HG02588 (cell line): ENCODE data around the gene POLR3K.

Source experiments
- ATAC-seq: cut with Tn5 transposase; IDR thresholded peaks from one replicate; pipeline ENCODE4 v1.9.1; 2021; ENCODE audit warnings: mild to moderate bottlenecking, moderate library complexity; ENCODE audit not compliant: unreplicated experiment

The POLR3K gene

DNA sequence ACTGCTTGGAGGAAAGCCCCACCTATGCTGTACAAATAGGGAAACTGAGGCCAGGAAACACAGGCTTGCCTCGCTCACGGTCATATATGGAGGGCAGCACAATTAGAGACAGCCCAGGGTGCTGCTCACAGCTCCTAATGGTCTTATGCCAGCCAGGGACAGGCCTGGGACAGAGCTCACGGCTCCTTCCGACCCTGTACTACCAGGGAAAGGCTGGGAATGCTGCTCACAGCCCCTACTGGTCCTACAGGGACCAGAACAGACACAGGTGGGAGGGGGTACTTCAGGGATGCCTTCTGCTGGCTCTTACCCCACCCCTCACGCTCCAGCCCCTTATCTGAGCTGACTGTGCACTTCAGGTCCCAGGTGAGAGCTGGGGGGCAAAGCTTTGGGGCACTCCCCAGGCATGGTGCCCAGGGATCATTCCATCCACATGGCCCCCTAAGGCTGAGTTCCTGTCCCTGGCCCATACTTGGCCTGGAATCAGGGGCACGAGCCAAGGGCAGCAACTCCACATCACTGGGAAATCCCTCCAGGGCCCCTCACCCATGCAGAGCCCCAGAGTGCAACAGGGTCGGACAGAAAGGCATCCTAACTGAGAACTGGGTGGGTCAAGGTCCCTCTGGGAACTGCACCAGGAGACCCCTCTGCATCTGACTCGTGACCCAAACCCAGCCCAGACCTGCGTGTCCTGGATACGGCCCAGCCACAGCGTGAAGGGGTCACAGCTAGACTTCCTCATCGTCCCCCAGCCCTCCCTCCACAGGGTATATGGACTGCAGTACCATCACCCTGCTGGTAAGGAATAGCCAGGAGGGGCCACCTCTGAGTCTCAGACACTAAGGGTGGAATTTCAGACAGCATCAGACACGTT, 13.1 kb upstream of the POLR3K start:
- ATAC-seq, result no peak

- ATAC-seq, result peak; percentile 44
These were observed 12.3 kb upstream of the POLR3K start for GRCh38 chr16:65745-66144.

DNA sequence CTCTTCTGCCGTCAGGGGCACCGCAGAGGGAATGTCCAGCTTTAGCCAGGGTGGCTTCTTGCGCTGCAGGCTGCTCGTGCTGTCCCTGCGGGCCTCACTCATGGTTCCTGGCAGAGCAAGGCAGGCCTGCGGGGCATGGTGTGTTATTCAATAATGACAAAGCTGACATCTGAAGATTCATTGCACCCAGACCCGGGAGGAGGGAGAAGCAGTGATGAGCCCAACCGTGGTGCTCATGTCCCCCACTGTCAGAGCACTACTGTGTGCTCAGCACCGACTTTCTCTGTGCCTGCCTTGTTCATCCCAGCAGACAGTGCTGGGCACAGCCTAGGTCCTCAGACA, 11.5 kb upstream of the POLR3K start:
- no peak for ATAC-seq

DNA sequence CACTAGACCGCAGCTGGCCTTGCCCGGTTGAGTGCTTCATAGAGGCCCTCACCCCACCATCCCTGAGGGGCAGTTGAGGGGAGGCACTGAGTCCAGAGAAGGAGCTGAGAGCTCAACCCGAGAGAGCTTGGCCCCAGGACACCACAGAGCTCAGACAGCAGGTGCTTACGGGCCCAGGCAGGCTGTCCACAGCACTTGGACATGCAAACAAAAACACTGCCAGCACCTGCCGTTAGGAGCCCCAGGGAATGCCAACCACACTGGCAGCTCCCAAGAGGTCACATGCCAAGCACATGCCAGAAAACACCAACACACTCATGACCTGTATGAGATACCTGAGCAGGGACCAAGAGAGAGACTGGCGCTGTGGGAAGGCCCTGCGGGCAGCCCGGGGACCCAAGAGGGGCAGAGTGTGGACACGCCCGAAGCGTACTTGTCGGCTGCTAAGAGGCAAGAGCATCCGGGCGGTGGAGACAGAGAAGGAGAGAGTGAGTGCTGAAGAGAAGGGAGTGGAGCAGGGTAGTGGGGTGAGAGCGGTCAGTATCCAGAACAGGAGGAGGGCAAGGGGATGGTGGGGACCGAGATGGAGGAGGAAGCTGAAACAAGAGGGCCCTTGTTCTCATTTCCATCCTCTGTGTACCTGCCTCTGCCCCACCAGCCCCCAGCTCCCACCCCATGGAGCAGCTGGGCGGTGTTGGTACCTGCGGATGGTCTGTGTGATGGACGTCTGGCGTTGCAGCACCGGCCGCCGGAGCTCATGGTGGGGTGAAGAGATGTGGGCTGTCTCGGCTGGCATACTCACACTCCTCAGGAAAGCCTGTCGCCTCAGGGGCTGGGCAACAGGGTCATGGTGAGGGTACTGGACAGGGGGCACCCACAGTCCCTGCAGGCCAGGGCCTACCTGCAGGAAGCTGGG, 10.8 kb upstream of the POLR3K start:
- ATAC-seq, result no peak

- no peak for ATAC-seq
These were observed 10.1 kb upstream of the POLR3K start for GRCh38 chr16:63466-63865.

GRCh38 chr16:62968-63391, 9.6 kb upstream of the POLR3K start:
- no peak for ATAC-seq

- no peak for ATAC-seq
These were observed 9.0 kb upstream of the POLR3K start for GRCh38 chr16:62283-62967.

GRCh38 chr16:61879-62281, 8.5 kb upstream of the POLR3K start:
- ATAC-seq, result no peak

GRCh38 chr16:60929-61878, 7.8 kb upstream of the POLR3K start:
- ATAC-seq, result no peak

DNA sequence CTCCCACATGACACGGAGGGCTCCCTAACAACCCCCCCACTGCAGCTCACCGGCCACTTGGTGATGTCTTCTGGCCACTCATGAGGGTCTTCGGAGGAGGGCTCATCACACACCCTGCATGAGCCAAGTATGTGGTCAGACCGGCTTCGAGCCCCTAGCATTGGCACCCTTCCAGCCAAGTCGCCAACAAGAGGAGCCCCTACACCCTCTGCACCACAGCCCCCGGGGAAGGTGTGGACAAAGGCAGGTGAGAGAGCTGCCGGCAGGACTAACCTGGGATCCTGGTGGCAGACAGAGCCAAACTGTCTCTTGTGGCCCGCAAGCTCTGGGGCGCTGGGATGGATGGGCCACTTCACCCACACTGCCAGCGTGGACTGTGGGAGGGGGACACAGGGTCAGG, 6.8 kb upstream of the POLR3K start:
- no peak for ATAC-seq

- ATAC-seq, result no peak
These were observed 6.1 kb upstream of the POLR3K start for GRCh38 chr16:59440-60059.

GRCh38 chr16:58491-59439, 5.4 kb upstream of the POLR3K start:
- ATAC-seq, result no peak

DNA sequence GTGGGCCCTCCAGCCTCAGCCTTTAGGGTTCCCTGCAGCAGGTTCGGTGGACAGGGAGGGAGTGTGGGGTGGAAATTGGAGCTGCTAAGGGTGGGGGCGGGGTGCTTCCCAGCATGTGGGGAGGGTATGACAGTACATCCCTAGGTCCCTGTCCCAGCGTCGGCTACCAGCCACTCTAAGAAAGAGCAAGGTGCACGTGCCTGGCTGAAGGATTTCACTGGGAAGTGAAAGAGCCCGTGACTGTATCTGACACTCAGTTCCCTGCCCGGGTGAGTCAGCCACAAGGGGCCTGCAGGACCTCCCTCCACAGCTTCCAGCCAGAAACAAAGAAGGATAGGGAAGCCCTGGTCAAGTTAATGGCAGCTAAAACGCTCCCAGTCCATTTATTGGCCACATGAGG, 4.3 kb upstream of the POLR3K start:
- no peak for ATAC-seq

- ATAC-seq, result no peak
These were observed 3.0 kb upstream of the POLR3K start for GRCh38 chr16:56231-56927.

DNA sequence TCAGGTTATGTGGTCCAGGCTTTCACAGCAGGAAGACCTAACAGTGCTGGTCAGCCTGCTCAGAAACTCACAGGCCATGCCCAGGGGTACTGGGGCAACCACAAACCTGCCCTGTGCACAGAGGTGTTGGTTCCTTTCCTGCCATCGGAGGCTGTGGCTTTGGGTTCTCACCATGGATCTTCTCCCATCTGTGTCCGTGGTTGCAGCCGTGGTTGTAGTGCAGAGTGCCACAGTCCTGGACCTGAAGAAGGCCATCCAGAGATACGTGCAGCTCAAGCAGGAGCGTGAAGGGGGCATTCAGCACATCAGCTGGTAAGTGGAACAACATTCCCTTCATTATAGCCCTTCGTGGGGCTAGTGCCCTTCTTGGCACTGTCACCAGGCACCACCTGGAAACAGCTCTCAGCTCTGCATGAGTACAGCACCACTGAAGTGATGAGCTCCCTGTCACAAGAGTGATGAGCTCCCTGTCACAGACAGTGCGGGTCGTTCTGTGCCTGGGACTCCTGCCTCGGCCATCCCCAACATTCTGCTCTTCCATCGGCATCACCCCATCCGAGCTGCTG, 2.2 kb upstream of the POLR3K start:
- ATAC-seq, result no peak

GRCh38 chr16:54237-54581, 801 bp upstream of the POLR3K start:
- ATAC-seq, result no peak

DNA sequence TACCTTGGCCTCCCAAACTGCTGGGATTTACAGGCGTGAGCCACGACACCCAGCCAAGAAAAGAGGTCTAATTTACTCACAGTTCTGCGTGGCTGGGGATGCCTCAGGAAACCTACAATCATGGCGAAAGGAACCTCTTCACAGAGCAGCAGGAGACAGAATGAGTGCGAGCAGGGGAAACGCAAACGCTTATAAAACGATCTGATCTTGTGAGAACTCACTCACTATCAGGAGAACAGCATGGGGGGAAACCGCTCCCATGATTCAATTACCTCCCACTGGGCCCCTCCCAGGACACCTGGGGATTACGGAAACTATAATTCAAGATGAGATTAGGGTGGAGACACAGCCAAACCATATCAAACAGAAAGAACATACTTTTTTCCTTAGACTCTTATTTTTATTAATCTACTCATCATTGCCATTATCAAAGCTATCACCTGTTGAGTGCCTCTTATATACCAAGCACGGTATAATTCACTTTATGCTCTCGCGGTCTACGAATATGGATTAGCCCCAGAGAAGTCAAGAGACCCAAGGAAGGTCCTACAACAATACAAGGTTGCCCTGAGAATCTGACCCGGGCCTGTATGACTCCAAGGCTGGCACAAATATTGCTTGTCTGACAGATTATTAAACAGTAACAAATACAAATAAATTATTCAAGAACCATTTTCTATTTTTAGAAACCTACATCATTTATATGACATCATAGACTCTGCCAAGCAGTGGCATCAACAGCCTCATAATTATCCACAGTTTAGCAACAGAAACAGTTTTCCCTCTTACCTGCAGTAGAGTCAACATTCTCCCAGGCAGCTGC, 2.4 kb downstream of the POLR3K start:
- no peak for ATAC-seq
